HEK293T (cell line): Measurements from ENCODE around the gene TTLL1.

Experiments
- CTCF ChIA-PET: fragments of 350-600 bp; formaldehyde crosslinking; extraction: SDS; loops from one replicate; lab custom pipeline; 2021; ENCODE audit warnings: antibody characterized with exemption, inconsistent platforms; lab: Yijun Ruan, JAX
- POLR2A ChIA-PET: fragments of 350-600 bp; formaldehyde crosslinking; extraction: SDS; loops from one replicate; lab custom pipeline; 2020; ENCODE audit warnings: antibody characterized with exemption, inconsistent platforms; lab: Yijun Ruan, JAX
- DNase-seq: peaks from one replicate; pipeline ENCODE4 v3.0.0; 2012; ENCODE audit warnings: mixed read lengths; ENCODE audit errors: extremely low spot score
- ARNT ChIP-seq: fragments of 450-650 bp; IDR thresholded peaks from 2 replicates; pipeline ENCODE4 v1.6.1; 2017; ENCODE audit warnings: mild to moderate bottlenecking
- BHLHE40 ChIP-seq: fragments of 450-650 bp; IDR thresholded peaks from 2 replicates; pipeline ENCODE4 v1.6.1; 2016; ENCODE audit warnings: mild to moderate bottlenecking, moderate library complexity, borderline replicate concordance
- CTBP1 ChIP-seq: fragments of 450-650 bp; IDR thresholded peaks from 2 replicates; pipeline ENCODE4 v1.6.1; 2016; ENCODE audit warnings: borderline replicate concordance
- ELF4 ChIP-seq: fragments of 450-650 bp; IDR thresholded peaks from 2 replicates; pipeline ENCODE4 v1.6.1; 2017; ENCODE audit warnings: antibody characterized with exemption
- FOXA1 ChIP-seq: fragments of 450-650 bp; IDR thresholded peaks from 2 replicates; pipeline ENCODE4 v1.6.1; 2016; ENCODE audit warnings: mild to moderate bottlenecking
- FOXK2 ChIP-seq: fragments of 450-650 bp; IDR thresholded peaks from 2 replicates; pipeline ENCODE4 v1.6.1; 2016; ENCODE audit warnings: mild to moderate bottlenecking
- FOXM1 ChIP-seq: fragments of 450-650 bp; IDR thresholded peaks from 2 replicates; pipeline ENCODE4 v1.6.1; 2017; ENCODE audit warnings: mild to moderate bottlenecking, borderline replicate concordance
- HDGF ChIP-seq: fragments of 450-650 bp; IDR thresholded peaks from 2 replicates; pipeline ENCODE4 v1.6.1; 2017; ENCODE audit warnings: antibody characterized with exemption, borderline replicate concordance
- L3MBTL2 ChIP-seq: fragments of 450-650 bp; conservative IDR thresholded peaks from 2 replicates; pipeline ENCODE4 v1.6.1; 2016; ENCODE audit warnings: mild to moderate bottlenecking
- LEF1 ChIP-seq: fragments of 450-650 bp; IDR thresholded peaks from 2 replicates; pipeline ENCODE4 v1.6.1; 2017; ENCODE audit warnings: mild to moderate bottlenecking, borderline replicate concordance
- NFRKB ChIP-seq: fragments of 450-650 bp; IDR thresholded peaks from 2 replicates; pipeline ENCODE4 v1.6.1; 2016; ENCODE audit warnings: mild to moderate bottlenecking, moderate library complexity
- SP1 ChIP-seq: fragments of 450-650 bp; IDR thresholded peaks from 2 replicates; pipeline ENCODE4 v1.6.1; 2017
- SUZ12 ChIP-seq: fragments of 450-650 bp; IDR thresholded peaks from 2 replicates; pipeline ENCODE4 v1.6.1; 2016; ENCODE audit warnings: mild to moderate bottlenecking
- TARDBP ChIP-seq: fragments of 450-650 bp; IDR thresholded peaks from 2 replicates; pipeline ENCODE4 v1.6.1; 2016
- ZNF384 ChIP-seq: fragments of 450-650 bp; IDR thresholded peaks from 2 replicates; pipeline ENCODE4 v1.6.1; 2016
- TF ChIP-seq, protein P1 (sequence below): fragments of 450-650 bp; IDR thresholded peaks from 2 replicates; pipeline ENCODE4 v1.6.1; 2016

Gene TTLL1

DNA sequence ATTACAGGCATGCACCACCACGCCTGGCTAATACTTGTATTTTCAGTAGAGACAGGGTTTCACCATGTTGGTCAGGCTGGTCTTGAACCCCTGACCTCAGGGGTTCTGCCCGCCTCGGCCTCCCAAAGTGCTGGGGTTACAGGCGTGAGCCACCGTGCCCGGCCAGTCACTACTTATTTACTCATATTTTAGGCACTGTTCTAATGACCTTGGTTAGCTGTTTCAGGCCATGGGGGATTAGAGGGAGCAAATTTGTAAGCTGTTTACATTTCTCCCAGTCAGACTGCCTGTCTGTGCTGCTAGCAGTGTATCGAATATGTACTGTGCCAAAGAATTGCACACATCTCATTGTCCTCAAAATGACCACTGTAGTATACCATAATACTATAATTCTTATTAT is 41.6 kb downstream of the TTLL1 start:
- CTCF ChIA-PET, result interaction anchor here (1.6 kb wide), 1 partner anchor 13 kb away, joined by 5 read pairs; no protein-coding TSS in a partner anchor
- POLR2A ChIA-PET, result no interaction called here

DNA sequence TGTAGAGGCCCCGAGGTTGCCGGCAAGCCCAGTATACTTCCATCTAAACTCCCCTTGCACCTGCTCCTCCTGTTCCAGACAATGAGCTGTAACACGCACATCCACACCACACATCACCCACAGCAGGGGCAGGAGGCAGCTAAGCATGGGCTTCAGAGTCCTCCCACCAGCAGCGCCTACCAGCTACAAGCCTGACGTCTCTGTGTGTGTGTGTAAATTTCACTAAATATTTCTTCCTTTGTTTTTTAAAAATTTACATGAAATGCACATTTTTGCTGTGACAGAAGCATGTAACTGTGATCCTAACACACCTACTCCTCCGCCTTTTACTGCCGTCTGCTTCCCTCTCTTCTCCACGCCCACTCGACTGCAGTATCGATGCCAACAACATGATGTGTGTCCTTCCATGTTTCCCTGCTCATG is 44.9 kb downstream of the TTLL1 start:
- ChIA-PET CTCF (interaction anchor here (0.7 kb wide), 1 partner anchor 11 kb away, joined by 3 read pairs; no protein-coding TSS in a partner anchor), POLR2A (no interaction called here)
- DNase-seq, result no peak
- TF ChIP-seq NFRKB (no peak), TARDBP (no peak), CTBP1 (no peak), ELF4 (no peak), HDGF (no peak), L3MBTL2 (no peak), FOXA1 (no peak), SP1 (no peak), ZNF384 (no peak), BHLHE40 (no peak), FOXK2 (no peak), ARNT (no peak), SUZ12 (no peak), LEF1 (no peak), FOXM1 (no peak)
- TF ChIP-seq, protein P1, sequence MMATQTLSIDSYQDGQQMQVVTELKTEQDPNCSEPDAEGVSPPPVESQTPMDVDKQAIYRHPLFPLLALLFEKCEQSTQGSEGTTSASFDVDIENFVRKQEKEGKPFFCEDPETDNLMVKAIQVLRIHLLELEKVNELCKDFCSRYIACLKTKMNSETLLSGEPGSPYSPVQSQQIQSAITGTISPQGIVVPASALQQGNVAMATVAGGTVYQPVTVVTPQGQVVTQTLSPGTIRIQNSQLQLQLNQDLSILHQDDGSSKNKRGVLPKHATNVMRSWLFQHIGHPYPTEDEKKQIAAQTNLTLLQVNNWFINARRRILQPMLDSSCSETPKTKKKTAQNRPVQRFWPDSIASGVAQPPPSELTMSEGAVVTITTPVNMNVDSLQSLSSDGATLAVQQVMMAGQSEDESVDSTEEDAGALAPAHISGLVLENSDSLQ, result no peak

More for the DNA sequence above, 41.6 kb downstream of the TTLL1 start:
- no peak for DNase-seq
- TF ChIP-seq FOXA1 (no peak), HDGF (no peak), CTBP1 (no peak), NFRKB (no peak), TARDBP (no peak), ARNT (no peak), SUZ12 (no peak), FOXM1 (no peak), FOXK2 (no peak), BHLHE40 (no peak), LEF1 (no peak)
- TF ChIP-seq, protein P1, result no peak

DNA sequence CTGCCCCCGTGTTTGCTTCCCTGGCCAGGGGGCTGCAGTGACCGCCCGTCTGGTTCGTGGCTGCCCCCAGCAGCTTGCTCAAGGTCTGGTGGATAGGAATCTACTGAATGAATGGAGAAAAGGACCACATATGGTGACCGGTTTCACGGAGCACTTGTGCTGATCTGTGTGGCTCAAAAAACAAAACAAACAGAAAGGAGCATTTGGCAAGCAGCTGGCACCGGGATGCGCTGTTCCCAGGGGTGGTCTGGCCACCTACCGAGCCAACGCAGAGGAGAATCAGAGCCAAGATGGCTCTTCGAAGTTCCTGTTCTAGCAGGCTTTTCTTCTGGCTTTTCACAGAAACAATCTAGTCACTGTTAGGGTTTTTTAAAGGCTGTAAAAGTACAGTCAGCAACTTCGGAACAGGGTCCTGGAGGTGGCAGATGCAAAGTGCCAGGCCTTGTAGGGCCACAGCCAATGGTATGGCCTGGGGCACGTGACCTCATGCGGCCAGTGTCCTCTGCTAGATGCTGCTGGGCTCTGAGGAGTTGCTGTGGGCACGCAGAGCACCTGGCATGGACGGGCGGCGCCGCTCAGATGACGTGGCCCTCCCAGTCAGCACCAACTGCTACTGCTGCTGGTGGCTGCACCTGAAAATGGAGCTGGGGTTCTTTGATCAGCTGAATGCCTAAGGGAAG is 47.0 kb downstream of the TTLL1 start:
- ChIA-PET CTCF (no interaction called here), POLR2A (interaction anchor here (1.0 kb wide), 1 partner anchor 426 kb away, joined by 3 read pairs; no protein-coding TSS in a partner anchor)
- no peak for DNase-seq
- TF ChIP-seq SUZ12, result no peak
- no peak for TF ChIP-seq BHLHE40
- TF ChIP-seq FOXM1, result no peak
- TF ChIP-seq FOXK2, result no peak
- TF ChIP-seq, protein P1, result no peak
- no peak for TF ChIP-seq ELF4
- no peak for TF ChIP-seq TARDBP
- TF ChIP-seq HDGF, result no peak
- no peak for TF ChIP-seq ARNT
- no peak for TF ChIP-seq L3MBTL2
- no peak for TF ChIP-seq NFRKB
- TF ChIP-seq CTBP1, result no peak
- no peak for TF ChIP-seq ZNF384
- no peak for TF ChIP-seq SP1
- no peak for TF ChIP-seq LEF1
- TF ChIP-seq FOXA1, result no peak

DNA sequence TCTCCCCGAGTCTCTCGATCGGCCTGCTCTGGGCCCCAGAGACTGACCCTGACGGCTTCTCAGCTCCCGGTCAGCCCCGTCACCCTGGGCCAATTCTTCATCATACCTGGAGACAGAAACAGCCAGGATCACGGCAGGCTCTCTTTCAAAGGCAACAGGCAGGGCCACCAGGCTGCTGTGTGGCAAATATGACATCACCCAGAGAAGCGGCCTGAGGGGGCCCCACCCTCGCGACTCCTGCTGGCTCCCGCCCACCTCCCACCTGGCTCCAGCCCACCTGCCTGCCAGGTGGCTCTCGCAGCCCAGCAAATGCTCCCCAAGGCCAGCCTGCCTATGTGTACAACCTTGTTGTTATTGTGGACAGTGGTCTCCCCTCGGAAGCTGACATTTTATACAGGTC is 49.4 kb downstream of the TTLL1 start:
- DNase-seq, result no peak
- ChIA-PET POLR2A (no interaction called here), CTCF (no interaction called here)
- TF ChIP-seq LEF1 (no peak), L3MBTL2 (no peak), NFRKB (no peak), ZNF384 (no peak), SUZ12 (no peak), FOXM1 (no peak), ARNT (no peak), BHLHE40 (no peak), FOXA1 (no peak), FOXK2 (no peak), ELF4 (no peak), TARDBP (no peak), HDGF (no peak), CTBP1 (no peak)
- TF ChIP-seq, protein P1, result no peak

DNA sequence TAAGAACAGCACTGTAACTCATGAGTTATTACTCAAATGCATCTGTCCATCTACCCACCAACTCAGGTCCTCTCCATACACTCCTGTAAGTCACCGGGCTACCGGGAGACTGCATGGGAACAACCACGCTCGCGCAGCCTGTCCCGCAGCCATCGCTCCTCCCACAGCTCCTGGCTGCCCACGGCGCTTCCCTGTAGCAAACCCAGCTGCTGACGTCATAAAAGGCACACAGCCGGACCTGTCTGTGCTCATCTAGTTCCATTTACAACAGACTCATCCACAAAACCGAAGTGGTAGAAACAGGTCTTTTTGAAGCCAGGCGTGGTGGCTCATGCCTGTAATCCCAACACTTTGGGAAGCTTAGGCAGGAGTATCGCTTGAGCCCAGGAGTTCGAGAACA is 50.9 kb downstream of the TTLL1 start:
- no peak for DNase-seq
- ChIA-PET POLR2A (no interaction called here), CTCF (no interaction called here)
- TF ChIP-seq CTBP1 (no peak), TARDBP (no peak), SUZ12 (no peak), ELF4 (no peak), FOXM1 (no peak), LEF1 (no peak), L3MBTL2 (no peak), ARNT (no peak), FOXA1 (no peak), SP1 (no peak), NFRKB (no peak), ZNF384 (no peak), FOXK2 (no peak), HDGF (no peak), BHLHE40 (no peak)
